K562 (cell line): ENCODE results near the gene PCDHB2.

Source experiments
- CREB5 ChIP-seq: fragments of 250-450 bp; sonication (Bioruptor Pico); IDR thresholded peaks from 2 replicates; pipeline ENCODE4 v1.5.0; 2020; ENCODE audit warnings: mild to moderate bottlenecking
- ELF1 ChIP-seq: fragments of 200-800 bp; sonication (Bioruptor generic); IDR thresholded peaks from 2 replicates; pipeline ENCODE4 v1.6.1; 2016; ENCODE audit warnings: missing genetic modification characterization, missing compliant biosample characterization
- ESRRB ChIP-seq: fragments of 250-450 bp; sonication (Bioruptor Pico); IDR thresholded peaks from 2 replicates; pipeline ENCODE4 v1.5.0; 2020; ENCODE audit warnings: mild to moderate bottlenecking, moderate library complexity, borderline replicate concordance
- GMEB1 ChIP-seq: fragments of 250-450 bp; sonication (Bioruptor Pico); IDR thresholded peaks from 2 replicates; pipeline ENCODE4 v1.4.0; 2020; ENCODE audit warnings: mild to moderate bottlenecking
- SIN3A ChIP-seq, 2 experiments: fragments of 150-350 bp in 1 of 2; IDR thresholded peaks; 2 replicates each; pipeline ENCODE4 v1.6.1; 2011 to 2016; ENCODE audit warnings: borderline replicate concordance in 2 of 2, low read depth in 2 of 2, low read length in 2 of 2, mild to moderate bottlenecking in 2 of 2, moderate library complexity in 2 of 2; ENCODE audit not compliant: control insufficient read depth in 1 of 2
- SMAD2 ChIP-seq: fragments of 150-350 bp; IDR thresholded peaks from 2 replicates; pipeline ENCODE4 v1.6.1; 2014; ENCODE audit warnings: low read depth, mild to moderate bottlenecking, low read length
- YY1 ChIP-seq, 3 experiments: IDR thresholded peaks; 2 replicates each; pipeline ENCODE4 v1.6.1; 2011; ENCODE audit warnings: low read length in 2 of 3, mild to moderate bottlenecking in 2 of 3, moderate library complexity in 2 of 3, borderline replicate concordance in 1 of 3, control low read depth in 1 of 3, low read depth in 1 of 3; ENCODE audit not compliant: insufficient read depth in 3 of 3, insufficient replicate concordance in 2 of 3, control insufficient read depth in 1 of 3, insufficient read length in 1 of 3; ENCODE audit errors: extremely low read depth in 1 of 3
- ZNF140 ChIP-seq: fragments of 250-450 bp; sonication (Bioruptor Pico); IDR thresholded peaks from 2 replicates; pipeline ENCODE4 v1.8.0; 2021; ENCODE audit warnings: moderate library complexity, mild to moderate bottlenecking, inconsistent platforms
- ZNF274 ChIP-seq: IDR thresholded peaks from 2 replicates; pipeline ENCODE4 v1.6.1; 2011; ENCODE audit warnings: low read depth, mild to moderate bottlenecking, low read length, moderate library complexity, borderline replicate concordance
- ZNF324 ChIP-seq: fragments of 250-450 bp; sonication (Bioruptor Pico); IDR thresholded peaks from 2 replicates; pipeline ENCODE4 v1.4.0; 2020; ENCODE audit warnings: mild to moderate bottlenecking
- TF ChIP-seq, protein P1 (sequence below): fragments of 450-650 bp; IDR thresholded peaks from 2 replicates; pipeline ENCODE4 v1.6.1; 2016
- TF ChIP-seq, protein P2 (sequence below): fragments of 250-450 bp; sonication (Bioruptor Pico); IDR thresholded peaks from 2 replicates; pipeline ENCODE4 v1.5.1; 2021; ENCODE audit warnings: mild to moderate bottlenecking

GRCh38 chr5:141105350-141105749, 10.9 kb downstream of the PCDHB2 start:
- TF ChIP-seq ZNF140 (CRISPR knock-in tag), result no peak
- TF ChIP-seq, protein P1, sequence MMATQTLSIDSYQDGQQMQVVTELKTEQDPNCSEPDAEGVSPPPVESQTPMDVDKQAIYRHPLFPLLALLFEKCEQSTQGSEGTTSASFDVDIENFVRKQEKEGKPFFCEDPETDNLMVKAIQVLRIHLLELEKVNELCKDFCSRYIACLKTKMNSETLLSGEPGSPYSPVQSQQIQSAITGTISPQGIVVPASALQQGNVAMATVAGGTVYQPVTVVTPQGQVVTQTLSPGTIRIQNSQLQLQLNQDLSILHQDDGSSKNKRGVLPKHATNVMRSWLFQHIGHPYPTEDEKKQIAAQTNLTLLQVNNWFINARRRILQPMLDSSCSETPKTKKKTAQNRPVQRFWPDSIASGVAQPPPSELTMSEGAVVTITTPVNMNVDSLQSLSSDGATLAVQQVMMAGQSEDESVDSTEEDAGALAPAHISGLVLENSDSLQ, result no peak
- no peak for TF ChIP-seq ZNF324 (CRISPR knock-in tag)
- TF ChIP-seq, protein P2, sequence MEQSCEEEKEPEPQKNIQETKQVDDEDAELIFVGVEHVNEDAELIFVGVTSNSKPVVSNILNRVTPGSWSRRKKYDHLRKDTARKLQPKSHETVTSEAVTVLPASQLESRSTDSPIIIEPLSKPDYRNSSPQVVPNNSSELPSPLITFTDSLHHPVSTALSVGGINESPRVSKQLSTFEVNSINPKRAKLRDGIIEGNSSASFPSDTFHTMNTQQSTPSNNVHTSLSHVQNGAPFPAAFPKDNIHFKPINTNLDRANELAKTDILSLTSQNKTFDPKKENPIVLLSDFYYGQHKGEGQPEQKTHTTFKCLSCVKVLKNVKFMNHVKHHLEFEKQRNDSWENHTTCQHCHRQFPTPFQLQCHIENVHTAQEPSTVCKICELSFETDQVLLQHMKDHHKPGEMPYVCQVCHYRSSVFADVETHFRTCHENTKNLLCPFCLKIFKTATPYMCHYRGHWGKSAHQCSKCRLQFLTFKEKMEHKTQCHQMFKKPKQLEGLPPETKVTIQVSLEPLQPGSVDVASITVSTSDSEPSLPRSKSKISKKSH (CRISPR knock-in tag), result no peak
- TF ChIP-seq ZNF274, result no peak
- TF ChIP-seq SIN3A (IDR thresholded peaks at IDR 0.05; ENCODE audit: borderline replicate concordance in 2 of 2, control insufficient read depth in 1 of 2, low read depth in 2 of 2, low read length in 2 of 2), result no peak
- TF ChIP-seq CREB5, result no peak
- TF ChIP-seq YY1 (IDR thresholded peaks at IDR 0.05; ENCODE audit: borderline replicate concordance in 1 of 3, control insufficient read depth in 1 of 3, extremely low read depth in 1 of 3, insufficient read depth in 3 of 3, insufficient read length in 1 of 3, insufficient replicate concordance in 2 of 3, low read depth in 1 of 3, low read length in 2 of 3), result no peak
- no peak for TF ChIP-seq SMAD2
- TF ChIP-seq ELF1 (tag), result no peak
- TF ChIP-seq ESRRB, result no peak
- no peak for TF ChIP-seq GMEB1 (CRISPR knock-in tag)
